NK-92 treated with Interleukin-12 subunit alpha and Interleukin-12 subunit beta, amount 100 ng/mL, for 24 hours (cell line): Measurements from ENCODE around the gene DAND5.

ENCODE experiments used
- DNase-seq: peaks from one replicate; lab custom pipeline; 2025; lab: John Stamatoyannopoulos, UW

The DAND5 gene

GRCh38 chr19:12994701-12995595 is 25.6 kb downstream of the DAND5 start, which contains the start of gene NFIX:
Gene NFIX (plus strand): TSS chr19:12995475. CDS start chr19:12995838, 363 bp downstream.
- no peak for DNase-seq

- no peak for DNase-seq
These were observed 26.4 kb downstream of the DAND5 start for GRCh38 chr19:12995596-12996405.

- no peak for DNase-seq
These were observed 27.2 kb downstream of the DAND5 start for GRCh38 chr19:12996406-12997094.

- DNase-seq = no peak
These were observed 28.0 kb downstream of the DAND5 start for GRCh38 chr19:12997179-12997966.

GRCh38 chr19:12997967-12998940 is 28.9 kb downstream of the DAND5 start:
- DNase-seq = no peak

GRCh38 chr19:13001166-13001501 is 31.8 kb downstream of the DAND5 start:
- DNase-seq = no peak

- no peak for DNase-seq
These were observed 32.3 kb downstream of the DAND5 start for GRCh38 chr19:13001502-13002165.

GRCh38 chr19:13002166-13002898 is 33.0 kb downstream of the DAND5 start:
- no peak for DNase-seq

- no peak for DNase-seq
These were observed 33.7 kb downstream of the DAND5 start for GRCh38 chr19:13003081-13003480.

- DNase-seq = no peak
These were observed 34.9 kb downstream of the DAND5 start for GRCh38 chr19:13004273-13004672.

- DNase-seq = no peak
These were observed 35.9 kb downstream of the DAND5 start for GRCh38 chr19:13005253-13005652.

- DNase-seq = no peak
These were observed 36.5 kb downstream of the DAND5 start for GRCh38 chr19:13005861-13006370.

GRCh38 chr19:13006431-13007281 is 37.3 kb downstream of the DAND5 start:
- no peak for DNase-seq

- DNase-seq = no peak
These were observed 38.1 kb downstream of the DAND5 start for GRCh38 chr19:13007292-13008045.

GRCh38 chr19:13008926-13009787 is 39.8 kb downstream of the DAND5 start:
- DNase-seq = no peak
